Germinal center (tissue), 1 donor: ENCODE results near the gene VPS50.
"Not testable (repeated sequence)": the region's sequence is repeated elsewhere in the genome, so short reads cannot be mapped to it uniquely, and the experiment has no call there.

Experiments
- DNase-seq: peaks from one replicate; pipeline ENCODE4 v3.0.0; 2012; ENCODE audit warnings: mixed read lengths, low spot score

VPS50 gene

DNA sequence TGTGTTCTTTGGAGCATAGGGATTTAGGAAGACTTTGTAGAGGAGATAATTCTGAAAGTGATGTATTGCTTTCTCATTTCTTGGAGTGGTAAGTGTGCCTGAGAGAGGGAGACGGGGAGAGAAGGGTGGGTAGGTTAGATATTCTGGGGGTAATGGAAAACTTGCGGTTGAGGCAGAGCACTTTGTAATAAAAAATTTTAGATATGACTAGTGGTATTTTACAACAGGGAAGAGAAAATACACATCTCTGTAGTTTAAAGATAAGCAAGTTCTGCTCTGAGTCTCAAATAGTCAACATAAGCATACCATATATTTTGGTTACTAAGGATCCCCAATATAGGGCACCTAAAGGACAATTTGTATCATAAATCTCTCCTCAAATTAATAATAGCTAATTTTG is 6.6 kb downstream of the VPS50 start:
- no peak for DNase-seq

- no peak for DNase-seq
Measured at GRCh38 chr7:93239824-93240223, 7.7 kb downstream of the VPS50 start.

- DNase-seq, result no peak
Measured at GRCh38 chr7:93242106-93242505, 9.9 kb downstream of the VPS50 start.

DNA sequence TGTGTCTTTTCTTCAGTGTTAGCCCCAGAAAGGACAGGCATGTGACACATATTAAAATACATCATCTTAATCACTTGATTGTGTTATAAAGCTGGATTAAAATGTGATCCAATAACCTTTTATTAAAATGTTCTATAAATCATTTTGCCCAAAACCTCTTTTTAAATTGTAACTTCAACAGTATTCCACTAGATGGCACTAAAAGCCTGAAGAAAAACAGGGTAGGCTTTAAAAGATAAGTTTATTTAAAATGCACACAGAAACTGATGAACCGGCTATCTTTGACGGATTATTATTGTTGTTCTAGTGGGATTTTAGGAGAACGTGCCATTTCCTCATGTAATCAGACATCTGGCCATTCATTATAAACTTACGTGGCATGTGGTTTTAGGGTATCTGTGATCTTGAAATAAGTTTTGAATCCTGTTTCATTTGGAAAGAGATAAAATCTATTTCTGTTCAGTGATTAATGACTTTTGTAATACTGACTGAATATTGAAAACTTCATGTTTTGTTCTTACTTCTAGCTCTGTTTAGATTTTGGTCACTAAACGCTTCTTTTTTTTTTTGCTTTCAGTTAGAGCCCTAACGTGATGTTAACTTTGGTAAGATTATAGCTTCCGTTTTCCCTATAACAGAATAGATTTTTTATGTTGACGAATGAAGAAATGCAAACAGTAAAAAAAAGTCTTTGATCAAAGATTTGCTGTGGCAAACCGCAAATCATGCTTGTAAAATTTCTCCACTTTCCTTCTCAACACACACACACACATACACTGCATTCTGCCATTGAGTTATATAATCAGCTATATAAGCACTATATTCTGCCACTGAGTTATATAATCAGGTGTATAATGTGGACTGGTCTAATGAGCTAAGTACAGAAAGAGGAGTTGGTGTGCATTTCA is 13.6 kb downstream of the VPS50 start:
- DNase-seq, result peak; percentile 10

- DNase-seq, result no peak
Measured at GRCh38 chr7:93249491-93250148, 17.5 kb downstream of the VPS50 start.

GRCh38 chr7:93258661-93259060 is 26.5 kb downstream of the VPS50 start:
- DNase-seq, result no peak

- DNase-seq, result no peak
Measured at GRCh38 chr7:93262535-93262934, 30.4 kb downstream of the VPS50 start.

GRCh38 chr7:93265220-93265619 is 33.1 kb downstream of the VPS50 start:
- no peak for DNase-seq

DNA sequence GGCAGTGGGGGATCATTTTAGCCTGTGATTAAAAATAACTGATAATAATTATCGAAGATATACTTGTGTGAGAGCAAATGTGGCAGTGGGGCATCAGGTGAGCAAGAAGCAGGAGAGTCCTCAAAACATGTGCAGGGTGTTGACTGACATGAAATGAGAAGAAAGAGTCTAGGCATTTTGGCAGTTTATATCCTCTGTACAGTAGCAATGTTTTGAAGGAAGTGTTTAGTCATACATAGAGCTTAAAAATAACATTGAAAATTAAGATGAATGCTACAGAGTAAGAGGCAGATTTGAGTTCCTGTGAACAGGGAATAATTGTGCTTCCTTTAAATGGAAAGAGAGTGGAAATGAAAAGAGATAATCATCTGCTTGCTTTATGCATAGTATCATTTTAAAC is 47.4 kb downstream of the VPS50 start:
- no peak for DNase-seq

- no peak for DNase-seq
Measured at GRCh38 chr7:93284908-93285307, 52.7 kb downstream of the VPS50 start.

- no peak for DNase-seq
Measured at GRCh38 chr7:93293229-93293628, 61.1 kb downstream of the VPS50 start.

GRCh38 chr7:93298206-93298605 is 66.0 kb downstream of the VPS50 start:
- DNase-seq, result no peak

GRCh38 chr7:93298671-93299070 is 66.5 kb downstream of the VPS50 start:
- DNase-seq, result no peak

DNA sequence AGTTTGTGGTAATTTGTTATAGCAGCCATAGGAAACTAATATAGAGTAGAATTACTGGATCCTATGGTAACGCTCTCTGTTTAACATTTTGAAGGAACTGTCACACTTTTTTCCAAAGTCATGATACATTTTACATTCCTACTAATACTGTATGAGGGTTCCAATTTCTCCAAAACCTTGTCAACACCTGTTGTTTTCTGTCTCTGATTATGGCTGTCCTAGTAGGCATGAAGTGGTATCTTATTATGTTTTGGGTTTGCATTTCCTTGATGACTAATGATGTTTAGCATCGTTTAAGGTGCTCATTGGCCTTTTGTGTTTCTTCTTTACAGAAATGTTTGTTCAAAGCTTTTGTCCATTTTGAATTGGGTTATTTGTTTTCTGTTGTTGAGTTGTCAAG is 69.6 kb downstream of the VPS50 start:
- no peak for DNase-seq

GRCh38 chr7:93307131-93307660 is 75.0 kb downstream of the VPS50 start:
- no peak for DNase-seq

GRCh38 chr7:93307943-93308342 is 75.8 kb downstream of the VPS50 start:
- DNase-seq, result no peak

DNA sequence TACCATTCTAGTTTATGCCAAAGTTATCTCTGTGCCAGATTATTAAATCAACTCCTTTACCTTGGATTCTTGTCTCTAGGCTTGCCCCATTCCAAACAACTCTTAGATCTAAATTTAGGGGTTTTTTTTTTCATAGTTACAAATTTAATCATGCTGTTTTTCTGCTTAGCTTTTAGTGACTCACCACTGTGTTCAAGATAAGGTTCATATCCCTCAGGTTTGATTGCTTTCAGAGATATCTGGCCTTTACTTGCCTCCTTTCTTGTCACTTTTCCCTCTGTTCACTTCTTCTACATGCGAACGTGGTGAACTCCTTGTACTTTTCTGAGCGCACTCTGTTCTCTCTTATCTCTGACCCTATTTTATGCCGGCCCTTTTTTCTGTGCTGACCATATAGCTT is 78.2 kb downstream of the VPS50 start:
- DNase-seq, result no peak

DNA sequence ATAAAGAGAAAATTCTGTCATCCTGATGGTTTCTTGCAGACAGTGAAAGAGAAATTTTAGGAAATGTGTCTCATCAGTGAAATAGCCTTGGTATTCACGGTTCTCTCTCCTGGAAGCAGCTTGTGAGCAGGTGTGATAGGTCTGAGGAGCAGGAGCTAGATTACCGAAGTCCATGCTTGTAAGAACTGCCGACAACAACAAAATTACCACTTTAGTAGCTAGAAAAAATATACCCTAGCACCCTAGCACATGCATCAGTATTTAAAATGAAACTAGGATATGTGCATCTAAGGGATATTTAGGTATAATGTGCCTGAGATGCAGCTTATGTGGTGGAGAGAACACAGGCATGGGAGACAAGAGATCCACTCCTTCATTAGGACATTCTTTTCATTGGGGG is 82.3 kb downstream of the VPS50 start:
- no peak for DNase-seq

- no peak for DNase-seq
Measured at GRCh38 chr7:93315896-93316295, 83.7 kb downstream of the VPS50 start.

GRCh38 chr7:93316730-93317129 is 84.6 kb downstream of the VPS50 start:
- no peak for DNase-seq

- DNase-seq, result no peak
Measured at GRCh38 chr7:93320887-93321286, 88.7 kb downstream of the VPS50 start.

GRCh38 chr7:93326291-93326690 is 94.1 kb downstream of the VPS50 start:
- not testable (repeated sequence) for DNase-seq

DNA sequence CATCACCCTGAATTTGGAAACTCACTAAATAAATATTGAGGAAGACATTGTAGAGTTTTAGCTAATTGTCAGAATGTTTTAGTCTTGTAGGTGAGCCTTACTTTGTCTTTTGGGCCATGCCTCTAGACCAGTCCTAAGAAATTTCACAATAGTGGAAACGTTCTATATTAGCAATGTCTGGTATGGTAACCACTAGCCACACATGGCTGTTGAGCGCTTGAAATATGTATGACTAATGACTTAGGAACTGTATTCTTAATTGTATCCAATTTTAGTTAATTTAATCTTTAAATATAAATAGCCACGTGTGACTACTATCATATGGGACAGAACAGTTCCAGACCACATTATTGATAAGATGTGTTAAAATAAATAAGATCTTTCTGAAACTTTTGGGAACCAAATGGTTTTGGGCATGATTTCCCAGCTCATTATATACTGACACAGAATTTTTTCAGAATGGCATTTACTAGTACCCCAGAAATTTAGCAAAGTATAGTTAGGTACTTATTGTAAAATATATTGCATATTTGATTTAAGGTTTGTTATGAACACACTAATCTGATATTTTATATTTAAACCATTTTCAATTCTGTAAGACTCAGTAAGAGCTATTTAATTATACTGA is 95.0 kb downstream of the VPS50 start:
- no peak for DNase-seq
